GM12891 (cell line): Measurements from ENCODE around the gene HMGXB3.
"Not testable (repeated sequence)": the region's sequence is repeated elsewhere in the genome, so short reads cannot be mapped to it uniquely, and the experiment has no call there.

ENCODE experiments used
- DNase-seq: peaks from one replicate; pipeline ENCODE4 v3.0.0; 2011; ENCODE audit warnings: low spot score; ENCODE audit not compliant: insufficient read length
- FAIRE-seq: peaks from 2 replicates; lab custom pipeline; 2011; peaks lifted over from hg19 to GRCh38; lab: Jason Lieb, UNC
- PAX5 ChIP-seq: IDR thresholded peaks from 2 replicates; pipeline ENCODE4 v1.6.1; 2011; ENCODE audit warnings: low read length, moderate library complexity, mild to moderate bottlenecking; ENCODE audit not compliant: insufficient read depth, severe bottlenecking
- POLR2A ChIP-seq: IDR thresholded peaks from 2 replicates; pipeline ENCODE4 v1.6.1; 2011; ENCODE audit warnings: low read depth, low read length, control low read depth
- POLR2AphosphoS5 ChIP-seq: IDR thresholded peaks from 2 replicates; pipeline ENCODE4 v1.6.1; 2011; ENCODE audit warnings: low read depth, low read length, control low read depth
- POU2F2 ChIP-seq: IDR thresholded peaks from 2 replicates; pipeline ENCODE4 v1.6.1; 2011; ENCODE audit warnings: low read depth, mild to moderate bottlenecking, control low read depth, low read length, moderate library complexity
- SPI1 ChIP-seq: IDR thresholded peaks from 2 replicates; pipeline ENCODE4 v1.6.1; 2011; ENCODE audit warnings: low read depth, low read length, control low read depth
- TAF1 ChIP-seq: IDR thresholded peaks from 2 replicates; pipeline ENCODE4 v1.6.1; 2011; ENCODE audit warnings: low read depth, low read length, control low read depth

HMGXB3 gene

GRCh38 chr5:150034662-150035061 is 34.1 kb downstream of the HMGXB3 start:
- FAIRE-seq (no peak), DNase-seq (no peak)
- no peak for TF ChIP-seq PAX5
- TF ChIP-seq SPI1, result no peak
- no peak for TF ChIP-seq POU2F2
- no peak for TF ChIP-seq TAF1
- TF ChIP-seq POLR2AphosphoS5, result no peak
- TF ChIP-seq POLR2A, result no peak

GRCh38 chr5:150035139-150035895 is 34.8 kb downstream of the HMGXB3 start:
- peak; percentile 92 for FAIRE-seq
- DNase-seq, result no peak
- TF ChIP-seq POU2F2 (0 out of 2 replicates have a peak, but pooled peaks have one; percentile 29), SPI1 (peak; percentile 97), POLR2AphosphoS5 (no peak), PAX5 (no peak), POLR2A (no peak), TAF1 (no peak)

- FAIRE-seq (no peak), DNase-seq (no peak)
These were observed 36.0 kb downstream of the HMGXB3 start for GRCh38 chr5:150036513-150036912.

GRCh38 chr5:150038547-150038946 is 38.0 kb downstream of the HMGXB3 start:
- no peak for DNase-seq
- FAIRE-seq, result no peak
- TF ChIP-seq POLR2AphosphoS5 (no peak), PAX5 (no peak), TAF1 (no peak), POLR2A (no peak), SPI1 (no peak), POU2F2 (no peak)

More at GRCh38 chr5:150036513-150036912, 36.0 kb downstream of the HMGXB3 start:
- no peak for TF ChIP-seq POLR2A
- TF ChIP-seq PAX5, result no peak
- no peak for TF ChIP-seq TAF1
- TF ChIP-seq SPI1, result no peak
- TF ChIP-seq POU2F2, result no peak
- no peak for TF ChIP-seq POLR2AphosphoS5

- TF ChIP-seq POLR2AphosphoS5 (no peak), TAF1 (no peak), PAX5 (no peak), POU2F2 (no peak), SPI1 (no peak), POLR2A (no peak)
- FAIRE-seq (no peak), DNase-seq (no peak)
These were observed 41.9 kb downstream of the HMGXB3 start for GRCh38 chr5:150042459-150042858.

- DNase-seq, result no peak
- FAIRE-seq, result no peak
- TF ChIP-seq POLR2A (no peak), POU2F2 (no peak), SPI1 (no peak), POLR2AphosphoS5 (no peak), TAF1 (no peak), PAX5 (no peak)
These were observed 43.3 kb downstream of the HMGXB3 start for GRCh38 chr5:150043657-150044328.

GRCh38 chr5:150044329-150044681 is 43.8 kb downstream of the HMGXB3 start:
- no peak for DNase-seq
- TF ChIP-seq SPI1 (no peak), POLR2A (no peak), POLR2AphosphoS5 (no peak), POU2F2 (no peak), TAF1 (no peak), PAX5 (no peak)
- no peak for FAIRE-seq

GRCh38 chr5:150044712-150045111 is 44.2 kb downstream of the HMGXB3 start:
- no peak for FAIRE-seq
- TF ChIP-seq SPI1, result no peak
- no peak for TF ChIP-seq PAX5
- TF ChIP-seq POU2F2, result no peak
- TF ChIP-seq POLR2A, result no peak
- TF ChIP-seq POLR2AphosphoS5, result no peak
- TF ChIP-seq TAF1, result no peak
- no peak for DNase-seq

- TF ChIP-seq POLR2A (no peak), PAX5 (no peak), SPI1 (no peak), POU2F2 (no peak), POLR2AphosphoS5 (no peak), TAF1 (no peak)
- FAIRE-seq (no peak), DNase-seq (no peak)
These were observed 45.0 kb downstream of the HMGXB3 start for GRCh38 chr5:150045549-150045948.

GRCh38 chr5:150046031-150046430 is 45.5 kb downstream of the HMGXB3 start:
- DNase-seq (no peak), FAIRE-seq (no peak)
- TF ChIP-seq POU2F2 (no peak), POLR2A (no peak), SPI1 (no peak), TAF1 (no peak), PAX5 (no peak), POLR2AphosphoS5 (no peak)

- DNase-seq, result not testable (repeated sequence)
These were observed 49.8 kb downstream of the HMGXB3 start for GRCh38 chr5:150050172-150050811.

More at GRCh38 chr5:150050172-150050811, 49.8 kb downstream of the HMGXB3 start:
- not testable (repeated sequence) for FAIRE-seq
